ENCODE data around the gene SLC22A23.
A peak's percentile ranks its signal among the peaks of the same experiment; 100 is the strongest.

SLC22A23 gene

GRCh38 chr6:3376893-3377535 is 79.8 kb downstream of the SLC22A23 start:
- no peak overlapping the region for H3K4me3 ChIP-seq (ENCODE audit: low read depth, low read length)
- no peak for TF ChIP-seq CTCF (IDR thresholded peaks at IDR 0.05; ENCODE audit: low read depth, low read length)

GRCh38 chr6:3376064-3376463 is 80.8 kb downstream of the SLC22A23 start:
- H3K4me3 ChIP-seq (ENCODE audit: low read depth, low read length), result no peak overlapping the region
- no peak for TF ChIP-seq CTCF (IDR thresholded peaks at IDR 0.05; ENCODE audit: low read depth, low read length)

GRCh38 chr6:3373597-3374203 is 83.2 kb downstream of the SLC22A23 start:
- H3K4me3 ChIP-seq (ENCODE audit: low read depth, low read length), result no peak overlapping the region
- no peak for TF ChIP-seq CTCF (IDR thresholded peaks at IDR 0.05; ENCODE audit: low read depth, low read length)

- no peak for TF ChIP-seq CTCF (IDR thresholded peaks at IDR 0.05; ENCODE audit: low read depth, low read length)
- no peak overlapping the region for H3K4me3 ChIP-seq (ENCODE audit: low read depth, low read length)
These were observed 83.8 kb downstream of the SLC22A23 start for GRCh38 chr6:3372912-3373554.

- 0 out of 2 replicates have a peak, but pooled peaks have one; percentile 2 for TF ChIP-seq CTCF (IDR thresholded peaks at IDR 0.05; ENCODE audit: low read depth, low read length)
- H3K4me3 ChIP-seq (ENCODE audit: low read depth, low read length), result no peak overlapping the region
These were observed 84.5 kb downstream of the SLC22A23 start for GRCh38 chr6:3372184-3372846.

- no peak overlapping the region for H3K4me3 ChIP-seq (ENCODE audit: low read depth, low read length)
- TF ChIP-seq CTCF (IDR thresholded peaks at IDR 0.05; ENCODE audit: low read depth, low read length), result no peak
These were observed 85.5 kb downstream of the SLC22A23 start for GRCh38 chr6:3371222-3371949.

Measured in WI38 (cell line).